ENCODE data around the gene ANAPC1. TPM values are rescaled to one million over a fixed set of nuclear protein-coding genes. Genes with fewer than 3 reads are reported as not detected.
A peak's percentile ranks its signal among the peaks of the same experiment; 100 is the strongest.
"Not testable (repeated sequence)": the region's sequence is repeated elsewhere in the genome, so short reads cannot be mapped to it uniquely, and the experiment has no call there.

Gene ANAPC1
- total RNA-seq, 1 donor from 2014 or later: 52.9 TPM

DNA sequence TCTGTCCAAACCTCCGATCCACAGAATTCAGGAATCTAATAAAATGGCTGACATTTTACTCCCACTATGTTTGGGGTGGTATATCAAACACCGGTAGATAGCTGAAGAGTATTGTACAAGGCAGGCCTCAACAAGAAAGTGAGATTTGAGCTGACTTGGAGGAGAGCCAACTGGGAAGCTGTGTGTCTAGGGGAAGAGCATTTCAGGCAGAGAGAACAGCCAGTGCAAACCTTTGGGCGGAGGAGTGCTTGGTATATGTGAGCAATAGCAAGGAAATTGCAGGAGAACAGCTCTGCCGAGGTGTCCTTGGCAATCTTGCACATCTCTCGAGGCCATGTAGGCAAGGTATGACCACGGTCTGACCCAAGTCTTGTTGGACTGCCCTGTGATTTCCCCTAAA lies 12.6 kb upstream of the ANAPC1 start:
- Mint-ChIP-seq H3K9me3 (no peaks in the 10 kb centered on the region), H3K36me3 (no peaks in the 10 kb centered on the region), H3K27ac (peak overlapping the region; percentile 9), H3K27me3 (no peaks in the 10 kb centered on the region), H3K4me1 (ENCODE audit: unreplicated experiment) (peaks cover 17% of the 10 kb centered on the region), H3K4me3 (peak overlapping the region; percentile 93)
- no peak for TF ChIP-seq CTCF (conservative IDR thresholded peaks at IDR 0.05)
- DNase-seq (ENCODE audit: extremely low spot score, unreplicated experiment): no peak

DNA sequence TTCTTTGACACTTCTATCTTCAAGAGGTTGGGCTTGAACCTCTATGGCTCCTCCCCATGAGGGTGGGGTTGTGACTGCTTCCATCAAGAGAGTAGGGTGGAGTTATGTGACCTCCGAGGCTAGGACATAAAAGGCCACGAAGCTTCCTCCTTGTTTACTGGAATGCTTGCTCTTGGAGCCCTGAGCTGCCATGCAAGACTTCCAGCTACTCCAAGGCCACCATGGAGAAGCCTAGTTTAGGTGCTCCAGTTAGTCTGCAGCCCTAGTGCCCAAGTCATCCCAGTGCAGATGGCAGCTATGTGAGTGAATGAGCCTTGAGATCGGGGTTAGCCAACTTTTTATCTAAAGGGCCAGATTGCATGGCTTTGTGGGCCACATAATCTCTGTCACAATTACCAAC lies 12.0 kb upstream of the ANAPC1 start:
- peak overlapping the region; percentile 93 for H3K4me3 Mint-ChIP-seq
- H3K27me3 Mint-ChIP-seq: no peaks in the 10 kb centered on the region
- no peak for TF ChIP-seq CTCF (conservative IDR thresholded peaks at IDR 0.05)
- H3K27ac Mint-ChIP-seq: peak overlapping the region; percentile 9
- peaks cover 15% of the 10 kb centered on the region for H3K4me1 Mint-ChIP-seq (ENCODE audit: unreplicated experiment)
- DNase-seq (ENCODE audit: extremely low spot score, unreplicated experiment): no peak
- H3K9me3 Mint-ChIP-seq: no peaks in the 10 kb centered on the region
- H3K36me3 Mint-ChIP-seq: no peaks in the 10 kb centered on the region

DNA sequence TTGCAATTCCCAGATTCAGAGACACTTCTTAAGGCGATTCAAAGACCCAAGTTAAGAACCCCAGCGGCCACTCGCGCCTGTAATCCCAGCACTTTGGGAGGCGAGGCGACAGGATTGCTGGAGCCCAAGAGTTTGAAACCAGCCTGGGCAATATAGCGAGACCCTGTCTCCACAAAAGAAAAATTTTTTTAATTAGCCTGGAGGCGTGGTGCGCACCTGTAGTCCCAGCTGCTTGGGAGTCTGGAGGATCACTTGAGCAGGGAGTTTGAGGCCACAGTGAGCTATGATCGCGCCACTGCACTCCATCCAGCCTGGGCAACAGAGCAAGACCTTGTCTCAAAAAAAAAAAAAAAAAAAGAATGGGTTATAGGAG lies 585 bp upstream of the ANAPC1 start:
- Mint-ChIP-seq H3K27me3 (no peaks in the 10 kb centered on the region), H3K36me3 (no peaks in the 10 kb centered on the region), H3K27ac (peak overlapping the region; percentile 94), H3K4me1 (ENCODE audit: unreplicated experiment) (peaks cover 10% of the 10 kb centered on the region), H3K9me3 (no peaks in the 10 kb centered on the region), H3K4me3 (peak overlapping the region; percentile 94)
- TF ChIP-seq CTCF (conservative IDR thresholded peaks at IDR 0.05): peak; percentile 49
- no peak for DNase-seq (ENCODE audit: extremely low spot score, unreplicated experiment)

DNA sequence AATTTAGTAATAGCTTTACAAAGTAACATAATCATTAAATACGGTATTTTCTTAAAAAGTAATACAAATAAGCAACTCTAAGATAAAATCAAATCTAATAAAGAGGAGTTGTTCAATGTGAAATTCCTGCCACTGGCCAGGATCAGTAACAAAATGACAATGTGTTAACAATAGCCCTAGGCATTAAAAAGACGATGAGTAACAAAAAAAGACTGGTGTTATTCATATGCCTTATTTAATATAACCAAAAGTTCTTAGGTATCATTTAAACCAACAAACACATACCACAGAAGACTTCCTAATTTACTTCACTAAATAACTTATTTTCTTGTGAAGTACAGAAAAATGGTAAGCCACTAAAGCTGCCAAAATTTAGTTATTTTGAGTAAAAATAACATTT lies 11.2 kb downstream of the ANAPC1 start:
- H3K4me3 Mint-ChIP-seq; H3K27me3 Mint-ChIP-seq; H3K9me3 Mint-ChIP-seq; H3K27ac Mint-ChIP-seq; DNase-seq (ENCODE audit: extremely low spot score, unreplicated experiment); H3K4me1 Mint-ChIP-seq (ENCODE audit: unreplicated experiment): not testable (repeated sequence)
- H3K36me3 Mint-ChIP-seq: peaks cover 23% of the 10 kb centered on the region

DNA sequence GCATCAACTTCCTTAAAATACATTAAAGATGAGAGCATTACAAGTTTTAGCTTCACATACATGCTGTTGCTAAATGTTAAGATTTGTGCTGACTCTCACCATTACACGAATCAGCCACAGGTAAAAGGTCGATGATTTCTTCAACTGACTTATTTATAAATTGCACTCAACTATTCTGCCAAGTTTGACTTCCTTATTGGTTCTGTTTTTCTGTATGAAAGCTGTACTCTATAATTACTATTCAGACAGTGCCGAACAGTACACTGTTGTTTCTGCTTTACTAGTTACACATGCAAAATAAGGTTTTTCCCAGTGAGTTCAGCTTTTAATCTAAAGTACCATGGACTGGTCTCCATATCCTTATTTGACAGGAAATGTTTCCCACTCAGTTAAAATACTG lies 18.9 kb downstream of the ANAPC1 start:
- not testable (repeated sequence) for DNase-seq (ENCODE audit: extremely low spot score, unreplicated experiment); H3K4me3 Mint-ChIP-seq; H3K9me3 Mint-ChIP-seq; H3K4me1 Mint-ChIP-seq (ENCODE audit: unreplicated experiment); H3K27me3 Mint-ChIP-seq; H3K27ac Mint-ChIP-seq
- peaks cover 16% of the 10 kb centered on the region for H3K36me3 Mint-ChIP-seq

DNA sequence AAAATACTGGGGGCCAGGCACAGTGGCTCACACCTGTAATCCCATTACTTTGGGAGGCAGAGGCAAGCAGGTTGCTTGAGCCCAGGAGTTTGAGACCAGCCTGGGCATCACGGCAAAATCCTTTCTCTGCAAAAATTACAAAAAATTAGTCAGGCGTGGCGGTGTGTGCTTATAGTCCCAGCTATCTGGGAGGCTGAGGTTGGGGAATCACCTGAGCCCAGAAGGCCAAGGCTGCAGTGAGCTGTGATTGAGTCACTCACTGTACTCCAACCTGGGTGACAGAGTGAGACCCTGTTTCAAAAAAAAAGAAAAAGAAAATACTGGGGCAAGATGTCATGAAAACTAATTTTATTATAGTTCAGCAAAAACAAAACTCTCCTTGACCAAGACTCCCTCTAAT lies 24.0 kb downstream of the ANAPC1 start:
- not testable (repeated sequence) for H3K27ac Mint-ChIP-seq; H3K9me3 Mint-ChIP-seq; H3K4me3 Mint-ChIP-seq; H3K4me1 Mint-ChIP-seq (ENCODE audit: unreplicated experiment); DNase-seq (ENCODE audit: extremely low spot score, unreplicated experiment); H3K27me3 Mint-ChIP-seq
- peaks cover 18% of the 10 kb centered on the region for H3K36me3 Mint-ChIP-seq

- H3K9me3 Mint-ChIP-seq; H3K4me1 Mint-ChIP-seq (ENCODE audit: unreplicated experiment); H3K4me3 Mint-ChIP-seq; DNase-seq (ENCODE audit: extremely low spot score, unreplicated experiment); H3K27me3 Mint-ChIP-seq: not testable (repeated sequence)
- H3K27ac Mint-ChIP-seq: peak overlapping the region; percentile 21
- H3K36me3 Mint-ChIP-seq: peaks cover 14% of the 10 kb centered on the region
These were observed 31.4 kb downstream of the ANAPC1 start for GRCh38 chr2:111852544-111852943.

- TF ChIP-seq CTCF (conservative IDR thresholded peaks at IDR 0.05): peak; percentile 71
- DNase-seq (ENCODE audit: extremely low spot score, unreplicated experiment); H3K4me3 Mint-ChIP-seq; H3K9me3 Mint-ChIP-seq; H3K27ac Mint-ChIP-seq; H3K4me1 Mint-ChIP-seq (ENCODE audit: unreplicated experiment); H3K27me3 Mint-ChIP-seq: not testable (repeated sequence)
- peaks cover 14% of the 10 kb centered on the region for H3K36me3 Mint-ChIP-seq
These were observed 33.3 kb downstream of the ANAPC1 start for GRCh38 chr2:111850646-111851045.

DNA sequence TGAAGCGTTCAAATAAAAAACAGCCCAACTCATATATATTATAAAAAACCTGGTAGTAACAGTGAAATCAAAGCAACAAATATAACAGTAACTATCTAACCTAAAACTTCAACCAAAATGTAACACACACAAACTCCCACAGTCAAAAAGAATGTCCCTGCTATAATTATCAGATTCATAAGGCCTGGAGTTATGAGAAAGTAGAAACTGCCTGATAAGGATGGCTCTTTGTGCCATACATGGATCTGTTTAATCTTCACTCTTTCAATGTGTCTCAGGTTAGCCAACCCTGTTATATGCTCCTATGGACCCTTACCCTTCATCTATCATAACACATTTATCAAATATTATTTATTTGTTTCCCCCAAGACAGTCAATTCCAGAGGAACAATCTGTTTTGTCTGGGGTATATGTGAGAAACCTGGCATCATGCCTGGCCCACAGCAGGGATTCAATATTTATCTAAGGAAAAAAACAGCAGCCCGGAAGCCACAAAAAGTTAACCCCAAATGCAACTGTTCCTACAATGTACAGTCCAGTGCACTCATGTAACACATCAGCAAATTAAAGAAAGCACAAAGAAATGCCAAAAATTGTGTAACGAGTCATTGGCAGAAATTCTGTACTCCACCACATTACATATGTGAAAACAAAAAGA lies 44.2 kb downstream of the ANAPC1 start:
- H3K27me3 Mint-ChIP-seq; DNase-seq (ENCODE audit: extremely low spot score, unreplicated experiment); H3K4me1 Mint-ChIP-seq (ENCODE audit: unreplicated experiment); H3K4me3 Mint-ChIP-seq; H3K9me3 Mint-ChIP-seq; H3K27ac Mint-ChIP-seq: not testable (repeated sequence)
- H3K36me3 Mint-ChIP-seq: peaks cover 13% of the 10 kb centered on the region

GRCh38 chr2:111838992-111839391 lies 45.0 kb downstream of the ANAPC1 start:
- DNase-seq (ENCODE audit: extremely low spot score, unreplicated experiment); H3K27ac Mint-ChIP-seq; H3K4me1 Mint-ChIP-seq (ENCODE audit: unreplicated experiment); H3K4me3 Mint-ChIP-seq; H3K9me3 Mint-ChIP-seq; H3K27me3 Mint-ChIP-seq: not testable (repeated sequence)
- peaks cover 19% of the 10 kb centered on the region for H3K36me3 Mint-ChIP-seq

Measured in type B pancreatic cell (in vitro differentiated cells).